GM21529 (cell line): ENCODE data around the gene PLCL1.

ENCODE experiments used
- ATAC-seq: cut with Tn5 transposase; IDR thresholded peaks from one replicate; pipeline ENCODE4 v1.9.1; 2021; ENCODE audit not compliant: unreplicated experiment

Gene PLCL1

GRCh38 chr2:197852108-197852507 is 47.7 kb downstream of the PLCL1 start:
- ATAC-seq: no peak

GRCh38 chr2:197853549-197853948 is 49.2 kb downstream of the PLCL1 start:
- ATAC-seq: no peak

- ATAC-seq: no peak
Observed at GRCh38 chr2:197857476-197858107, 53.2 kb downstream of the PLCL1 start.

- no peak for ATAC-seq
Observed at GRCh38 chr2:197858607-197859140, 54.3 kb downstream of the PLCL1 start.

GRCh38 chr2:197862246-197862955 is 58.0 kb downstream of the PLCL1 start:
- ATAC-seq: no peak

GRCh38 chr2:197863744-197864143 is 59.4 kb downstream of the PLCL1 start:
- no peak for ATAC-seq

- no peak for ATAC-seq
Observed at GRCh38 chr2:197866455-197866854, 62.1 kb downstream of the PLCL1 start.

GRCh38 chr2:197867033-197867432 is 62.6 kb downstream of the PLCL1 start:
- ATAC-seq: no peak

GRCh38 chr2:197867624-197868023 is 63.2 kb downstream of the PLCL1 start:
- ATAC-seq: no peak

GRCh38 chr2:197868206-197868605 is 63.8 kb downstream of the PLCL1 start:
- no peak for ATAC-seq

- ATAC-seq: no peak
Observed at GRCh38 chr2:197869041-197869440, 64.6 kb downstream of the PLCL1 start.

GRCh38 chr2:197869501-197870111 is 65.2 kb downstream of the PLCL1 start:
- ATAC-seq: no peak

GRCh38 chr2:197870137-197870536 is 65.7 kb downstream of the PLCL1 start:
- no peak for ATAC-seq

- no peak for ATAC-seq
Observed at GRCh38 chr2:197871780-197872456, 67.5 kb downstream of the PLCL1 start.

GRCh38 chr2:197873293-197873701 is 68.9 kb downstream of the PLCL1 start:
- ATAC-seq: no peak

GRCh38 chr2:197875763-197876162 is 71.4 kb downstream of the PLCL1 start:
- no peak for ATAC-seq

- ATAC-seq: no peak
Observed at GRCh38 chr2:197876524-197876923, 72.1 kb downstream of the PLCL1 start.

GRCh38 chr2:197877038-197877437 is 72.6 kb downstream of the PLCL1 start:
- ATAC-seq: no peak

GRCh38 chr2:197878792-197879191 is 74.4 kb downstream of the PLCL1 start:
- ATAC-seq: no peak

- ATAC-seq: no peak
Observed at GRCh38 chr2:197879812-197880408, 75.5 kb downstream of the PLCL1 start.
